H1 (cell line): ENCODE results near the gene KCNJ4.

Experiments
- EGR1 ChIP-seq: IDR thresholded peaks from 2 replicates; pipeline ENCODE4 v1.6.1; 2011; ENCODE audit warnings: low read depth, low read length, borderline replicate concordance
- YY1 ChIP-seq: IDR thresholded peaks from 2 replicates; pipeline ENCODE4 v1.6.1; 2011; ENCODE audit warnings: low read depth, mild to moderate bottlenecking, low read length

- no peak for TF ChIP-seq YY1
- TF ChIP-seq EGR1: no peak
Observed at GRCh38 chr22:38413085-38414008, 41.7 kb downstream of the KCNJ4 start.
